Panc1 (cell line): ENCODE data around the gene MPI. TPM values are rescaled to one million over a fixed set of nuclear protein-coding genes. Genes with fewer than 3 reads are reported as not detected.

ENCODE experiments used
- ATAC-seq: fragments of 200-7000 bp; cut with Tn5 transposase; 2 replicates; pipeline ENCODE4 v1.9.1; 2020; ENCODE audit warnings: mild to moderate bottlenecking, moderate library complexity
- BruUV-seq: library from RNA; stranded (reverse); fragments of 400-500 nt; replicated peaks from 2 replicates; lab custom pipeline; 2021; lab: Mats Ljungman, UMichigan
- CTCF ChIA-PET: fragments of 300-600 bp; sonication (Branson Sonifier 250); formaldehyde crosslinking; loops from one replicate; lab custom pipeline; 2022; ENCODE audit warnings: antibody characterized with exemption; lab: Charles Lee
- POLR2A ChIA-PET: fragments of 300-600 bp; sonication (Branson Sonifier 250); formaldehyde crosslinking; loops from one replicate; lab custom pipeline; 2022; ENCODE audit warnings: antibody characterized with exemption; lab: Charles Lee
- DNase-seq: peaks from one replicate; pipeline ENCODE4 v3.0.0-alpha.2; 2010; ENCODE audit warnings: low read depth, low spot score
- H3K27ac ChIP-seq: 2 replicates; pipeline ENCODE4 v1.5.1; 2011; ENCODE audit warnings: mild to moderate bottlenecking, low read length, inconsistent platforms
- H3K27me3 ChIP-seq: fragments of 200-500 bp; sonication (Bioruptor generic); 2 replicates; pipeline ENCODE4 v1.6.0; 2014; ENCODE audit warnings: low read length, inconsistent platforms; ENCODE audit not compliant: control insufficient read depth, insufficient read depth
- H3K36me3 ChIP-seq: fragments of 200-500 bp; sonication (Bioruptor generic); 2 replicates; pipeline ENCODE4 v1.5.1; 2014; ENCODE audit warnings: inconsistent platforms, mild to moderate bottlenecking, low read length, moderate library complexity; ENCODE audit not compliant: control insufficient read depth, insufficient read depth
- H3K4me1 ChIP-seq: 2 replicates; pipeline ENCODE4 v1.5.1; 2011; ENCODE audit warnings: inconsistent platforms, mild to moderate bottlenecking, low read length, moderate library complexity; ENCODE audit not compliant: control insufficient read depth, insufficient read depth
- H3K4me3 ChIP-seq, 2 experiments: 2 replicates each; pipeline ENCODE4 v1.5.1; 2011 to 2012; ENCODE audit warnings: low read depth in 2 of 2, low read length in 2 of 2, mild to moderate bottlenecking in 2 of 2, inconsistent platforms in 1 of 2, moderate library complexity in 1 of 2
- H3K9me3 ChIP-seq: fragments of 200-500 bp; sonication (Bioruptor generic); 2 replicates; pipeline ENCODE4 v1.5.1; 2014; ENCODE audit warnings: low read depth, mild to moderate bottlenecking, inconsistent platforms, low read length, moderate library complexity; ENCODE audit not compliant: control insufficient read depth, insufficient read depth
- CTCF ChIP-seq: fragments of 450-650 bp; IDR thresholded peaks from 2 replicates; pipeline ENCODE4 v1.5.1; 2017; ENCODE audit warnings: mild to moderate bottlenecking
- POLR2AphosphoS5 ChIP-seq: IDR thresholded peaks from 2 replicates; pipeline ENCODE4 v1.6.1; 2012; ENCODE audit warnings: mild to moderate bottlenecking, low read depth, low read length, moderate library complexity
- REST ChIP-seq, 2 experiments: IDR thresholded peaks; 2 replicates each; pipeline ENCODE4 v1.6.1; 2011 to 2012; ENCODE audit warnings: low read depth in 2 of 2, control low read depth in 1 of 2, low read length in 1 of 2, mild to moderate bottlenecking in 1 of 2, moderate library complexity in 1 of 2; ENCODE audit not compliant: insufficient read depth in 1 of 2
- SIN3A ChIP-seq: IDR thresholded peaks from 2 replicates; pipeline ENCODE4 v1.6.1; 2012; ENCODE audit warnings: low read depth, mild to moderate bottlenecking, low read length, moderate library complexity, borderline replicate concordance; ENCODE audit not compliant: insufficient read depth
- TCF7L2 ChIP-seq: IDR thresholded peaks from 2 replicates; pipeline ENCODE4 v1.6.1; 2011; ENCODE audit warnings: mild to moderate bottlenecking, low read depth, low read length, inconsistent platforms
- in situ Hi-C: cut with HindIII; loops from 2 replicates; pipeline ENCODE4 v1.10.0; 2016; ENCODE audit warnings: low sequenced_read_pairs, low pct_unique_long_range_greater_than_20kb
- intact Hi-C: fragments of 100-400 bp; cut with micrococcal nuclease; formaldehyde crosslinking; loops from one replicate; pipeline ENCODE4 v1.10.0; 2022; ENCODE audit not compliant: unreplicated experiment
- total RNA-seq: library from RNA; stranded (reverse); gene quantifications from one replicate; pipeline ENCODE4 v1.2.1, GENCODE V29; 2021; ENCODE audit not compliant: unreplicated experiment

MPI gene
- total RNA-seq, 1 experiment from 2014 or later = 45.8 TPM

- Histone ChIP-seq H3K9me3 (no peaks in the 10 kb centered on the region), H3K4me3 (no peak overlapping the region), H3K27me3 (no peaks in the 10 kb centered on the region), H3K36me3 (no peaks in the 10 kb centered on the region; the same call in 1 of the 2 replicates), H3K4me1 (peaks cover 19% of the 10 kb centered on the region), H3K27ac (no peak overlapping the region)
- in situ Hi-C loops = no loop called here
- ATAC-seq (no peak), DNase-seq (no peak)
- no TSS peak for BruUV-seq
- CTCF ChIA-PET = interaction anchor here (0.6 kb wide), 1 partner anchor 81 kb away, joined by 5 read pairs; no protein-coding TSS in a partner anchor
- TF ChIP-seq POLR2AphosphoS5 (no peak), REST (IDR thresholded peaks at IDR 0.05; ENCODE audit: insufficient read depth in 1 of 2, low read depth in 2 of 2, low read length in 1 of 2) (no peak), CTCF (no peak), SIN3A (no peak), TCF7L2 (no peak)
- POLR2A ChIA-PET = no interaction called here
- intact Hi-C loops = no loop called here
Measured at GRCh38 chr15:74845581-74845980, 44.3 kb upstream of the MPI start.

GRCh38 chr15:74847432-74847831 lies 42.4 kb upstream of the MPI start:
- H3K4me3 ChIP-seq = no peak overlapping the region
- DNase-seq (no peak), ATAC-seq (no peak)
- H3K27ac ChIP-seq = no peak overlapping the region
- H3K9me3 ChIP-seq = no peaks in the 10 kb centered on the region
- ChIA-PET CTCF (interaction anchor here (0.7 kb wide), 1 partner anchor 11 kb away, joined by 11 read pairs; no protein-coding TSS in a partner anchor), POLR2A (interaction anchor here (0.6 kb wide), 1 partner anchor 14 kb away, joined by 6 read pairs; no protein-coding TSS in a partner anchor)
- H3K4me1 ChIP-seq = peaks cover 6% of the 10 kb centered on the region
- TF ChIP-seq CTCF = no peak
- TF ChIP-seq REST (IDR thresholded peaks at IDR 0.05; ENCODE audit: insufficient read depth in 1 of 2, low read depth in 2 of 2, low read length in 1 of 2) = no peak
- TF ChIP-seq TCF7L2 = no peak
- no peak for TF ChIP-seq POLR2AphosphoS5
- TF ChIP-seq SIN3A = no peak
- no peaks in the 10 kb centered on the region; the same call in 1 of the 2 replicates for H3K36me3 ChIP-seq
- in situ Hi-C loops = no loop called here
- BruUV-seq = no TSS peak
- intact Hi-C loops = no loop called here
- no peaks in the 10 kb centered on the region for H3K27me3 ChIP-seq
